GM12801 (cell line): ENCODE results near the gene PHC3.

Source experiments
- CTCF ChIP-seq: IDR thresholded peaks from one replicate; pipeline ENCODE4 v1.5.1; 2011; ENCODE audit warnings: control low read depth; ENCODE audit not compliant: insufficient read length; ENCODE audit errors: extremely low read depth

Gene PHC3

GRCh38 chr3:170055209-170055608 is 126.3 kb downstream of the PHC3 start:
- no peak for TF ChIP-seq CTCF

- TF ChIP-seq CTCF: no peak
Observed at GRCh38 chr3:170054204-170054603, 127.3 kb downstream of the PHC3 start.

GRCh38 chr3:170052398-170052797 is 129.1 kb downstream of the PHC3 start:
- TF ChIP-seq CTCF: no peak

GRCh38 chr3:170050753-170051152 is 130.8 kb downstream of the PHC3 start:
- TF ChIP-seq CTCF: no peak

- no peak for TF ChIP-seq CTCF
Observed at GRCh38 chr3:170049146-170050000, 132.2 kb downstream of the PHC3 start.

GRCh38 chr3:170047133-170047404 is 134.5 kb downstream of the PHC3 start:
- TF ChIP-seq CTCF: no peak

- no peak for TF ChIP-seq CTCF
Observed at GRCh38 chr3:170046269-170047132, 135.0 kb downstream of the PHC3 start.
